ENCODE measurements around the gene FALEC. TPM values are rescaled to one million over a fixed set of nuclear protein-coding genes. Genes with fewer than 3 reads are reported as not detected.
A peak's percentile ranks its signal among the peaks of the same experiment; 100 is the strongest.

Gene FALEC
- total and polyA plus RNA-seq, 2 of the 8 experiments (the other 6 are each of a cell fraction or from before 2014, with no cell fraction given) = not detected

GRCh38 chr1:150560576-150561253, 45.2 kb downstream of the FALEC start:
- Histone ChIP-seq H3K9ac (replicated peaks in 1 of 4; ENCODE audit: extremely low read depth in 1 of 4, low read depth in 3 of 4, low read length in 3 of 4) (peak overlapping the region in 3 of 4 experiments; percentile 37 to 78 (median 77); a peak in 5 of 7 replicates), H3K9me3 (ENCODE audit: insufficient read depth in 2 of 2, low read depth in 1 of 2, low read length in 1 of 2) (no peaks in the 10 kb centered on the region), H3K79me1 (ENCODE audit: low read depth, low read length) (no peaks in the 10 kb centered on the region), H3K23ac (ENCODE audit: insufficient read length) (no peak overlapping the region), H3K56ac (replicated peaks; ENCODE audit: insufficient read length, low read depth, low read length) (no peak overlapping the region), H2BK20ac (ENCODE audit: low read length) (0 out of 2 replicates have a peak overlapping the region, but pooled peaks have one; percentile 72), H3K4me1 (replicated peaks in 1 of 4; ENCODE audit: control insufficient read depth in 3 of 4, insufficient read depth in 4 of 4, low read length in 3 of 4) (peaks cover 11 to 23% (median 18%) of the 10 kb centered on the region in 4 experiments), H3K27me3 (replicated peaks in 1 of 4; ENCODE audit: control insufficient read depth in 3 of 4, extremely low read depth in 1 of 4, insufficient read depth in 3 of 4, low read length in 3 of 4) (no peaks in the 10 kb centered on the region), H3K4me3 (ENCODE audit: extremely low read depth in 1 of 4, insufficient read depth in 2 of 4, low read depth in 3 of 4, low read length in 4 of 4) (peak overlapping the region; percentile 42 to 79 (median 70)), H2BK12ac (ENCODE audit: low read depth, low read length) (peak overlapping the region; percentile 88), H3K18ac (ENCODE audit: extremely low read depth, low read length) (peak overlapping the region; percentile 98), H4K5ac (ENCODE audit: insufficient read length, low read depth, low read length) (peak overlapping the region; percentile 65), H4K91ac (replicated peaks; ENCODE audit: insufficient read length, low read length) (peak overlapping the region; percentile 39), H4K20me1 (replicated peaks in 1 of 2; ENCODE audit: control insufficient read depth in 1 of 2, insufficient read depth in 2 of 2, low read length in 2 of 2) (peaks cover 0 to 2% of the 10 kb centered on the region in 2 experiments), H3K23me2 (ENCODE audit: low read depth, low read length) (peaks cover 7% of the 10 kb centered on the region), H2BK15ac (ENCODE audit: low read length) (peak overlapping the region; percentile 100; the same call in 1 of the 2 replicates), H2BK120ac (replicated peaks; ENCODE audit: low read depth, low read length) (peak overlapping the region; percentile 63), H2BK5ac (ENCODE audit: low read depth, low read length) (peak overlapping the region; percentile 97), H3K14ac (ENCODE audit: insufficient read length) (no peak overlapping the region), H3K27ac (ENCODE audit: low read depth, low read length) (peak overlapping the region; percentile 88; the same call in 1 of the 2 replicates), H2AFZ (ENCODE audit: low read length) (no peak overlapping the region), H4K8ac (ENCODE audit: extremely low read depth, insufficient read depth, low read length) (peak overlapping the region; percentile 69), H2AK5ac (ENCODE audit: low read depth, low read length) (0 out of 2 replicates have a peak overlapping the region, but pooled peaks have one; percentile 42), H3K79me2 (ENCODE audit: control insufficient read depth in 1 of 2, insufficient read depth in 2 of 2, low read length in 2 of 2) (peaks cover 0 to 32% of the 10 kb centered on the region in 2 experiments; a peak in 2 of 4 replicates), H3K4me2 (ENCODE audit: insufficient read depth in 1 of 2, low read depth in 2 of 2, low read length in 2 of 2) (peak overlapping the region; percentile 85 to 95), H3K36me3 (ENCODE audit: control insufficient read depth in 2 of 4, insufficient read depth in 4 of 4, low read length in 3 of 4) (peaks cover 0 to under 1% (median under 1%) of the 10 kb centered on the region in 4 experiments; a peak in 2 of 8 replicates), H3K4ac (replicated peaks; ENCODE audit: insufficient read length, low read depth, low read length) (no peak overlapping the region)
- POLR2A ChIA-PET (ENCODE audit: partially characterized antibody) = interaction anchor here (0.6 to 43.7 kb wide), 12 partner anchors 10 to 324 kb away, joined by 3 to 1380 read pairs (median 4); partner anchors contain the start of genes ADAMTSL4, ENSA, FALEC and HORMAD1
- DNase-seq (ENCODE audit: low read depth in 1 of 2, low spot score in 2 of 2) (peak in 1 of 2 experiments; percentile 95), FAIRE-seq (no peak)
- CTCF ChIA-PET (ENCODE audit: partially characterized antibody) = interaction anchor here (0.6 to 13.7 kb wide), 49 partner anchors 11 to 433 kb away, joined by 3 to 210 read pairs (median 4); partner anchors contain the start of genes ADAMTSL4, CTSK, ENSA and FALEC
- 17% methylated on average over 16 of the region's 17 CpGs; no CpG with 5 or more reads in 1 of the 2 experiments for WGBS, 2 experiments (ENCODE audit: extremely low coverage in 1 of 2, insufficient coverage in 1 of 2, insufficient read length in 1 of 2, insufficient replicate concordance in 2 of 2, low coverage in 1 of 2, low lambda C conversion rate in 2 of 2, missing lambda C conversion rate in 1 of 2)
- TF ChIP-seq SP4 (IDR thresholded peaks at IDR 0.05; ENCODE audit: low read length) (no peak), RAD21 (IDR thresholded peaks at IDR 0.05 in 1 of 2, conservative IDR thresholded peaks at IDR 0.05 in 1 of 2; ENCODE audit: low read depth in 2 of 2, low read length in 2 of 2) (peak; percentile 80 to 89), PHF8 (conservative IDR thresholded peaks at IDR 0.05; ENCODE audit: low read depth, low read length) (0 out of 2 replicates have a peak, but pooled peaks have one; percentile 25), TCF12 (IDR thresholded peaks at IDR 0.05; ENCODE audit: low read depth, low read length) (no peak), TAF1 (IDR thresholded peaks at IDR 0.05; ENCODE audit: low read depth, low read length) (no peak), GABPA (IDR thresholded peaks at IDR 0.05; ENCODE audit: borderline replicate concordance, insufficient read depth, low read length) (no peak), POLR2AphosphoS5 (IDR thresholded peaks at IDR 0.05; ENCODE audit: low read depth, low read length) (no peak), BRCA1 (IDR thresholded peaks at IDR 0.05; ENCODE audit: low read depth, low read length) (no peak), YY1 (IDR thresholded peaks at IDR 0.05; ENCODE audit: low read depth, low read length) (no peak), FOSL1 (IDR thresholded peaks at IDR 0.05; ENCODE audit: insufficient read depth, low read depth, low read length) (no peak), CHD2 (IDR thresholded peaks at IDR 0.05; ENCODE audit: low read length) (no peak), CEBPB (IDR thresholded peaks at IDR 0.05; ENCODE audit: low read depth, low read length) (no peak)
